ENCODE data around the gene WDR27.
"Not testable (repeated sequence)": the region's sequence is repeated elsewhere in the genome, so short reads cannot be mapped to it uniquely, and the experiment has no call there.

- not testable (repeated sequence) for TF ChIP-seq MYC, CTCF (IDR thresholded peaks at IDR 0.05; ENCODE audit: low read depth, low read length)
Observed at GRCh38 chr6:169466256-169466655, 235.6 kb downstream of the WDR27 start.
